GM12878 (cell line): ENCODE results near the gene DDX4.

Experiments used
- CTCF ChIP-seq, 3 experiments: IDR thresholded peaks in 2 of 3; conservative IDR thresholded peaks in 1 of 3; 2 replicates each; pipeline ENCODE4 v1.5.1; 2011; ENCODE audit warnings: low read depth in 3 of 3, low read length in 3 of 3, mild to moderate bottlenecking in 3 of 3, control low read depth in 2 of 3, moderate library complexity in 2 of 3, inconsistent platforms in 1 of 3, mixed read lengths in 1 of 3; ENCODE audit not compliant: control insufficient read depth in 2 of 3, insufficient read depth in 1 of 3; ENCODE audit errors: extremely low read depth in 1 of 3
- EP300 ChIP-seq, 2 experiments: fragments of 150-350 bp in 1 of 2; IDR thresholded peaks; 2 replicates each; pipeline ENCODE4 v1.6.1; 2011 to 2012; ENCODE audit warnings: low read depth in 2 of 2, low read length in 2 of 2, borderline replicate concordance in 1 of 2, improper control_type of control experiment in 1 of 2, inconsistent platforms in 1 of 2; ENCODE audit not compliant: control insufficient read depth in 1 of 2
- GABPA ChIP-seq: IDR thresholded peaks from 2 replicates; pipeline ENCODE4 v1.6.1; 2014; ENCODE audit warnings: antibody characterized with exemption, low read depth, mild to moderate bottlenecking, inconsistent platforms
- KLF5 ChIP-seq: fragments of 450-650 bp; IDR thresholded peaks from 2 replicates; pipeline ENCODE4 v1.6.1; 2014; ENCODE audit warnings: mild to moderate bottlenecking; ENCODE audit not compliant: partially characterized antibody
- NRF1 ChIP-seq: conservative IDR thresholded peaks from 2 replicates; pipeline ENCODE4 v1.6.1; 2011; ENCODE audit warnings: mild to moderate bottlenecking, low read depth, low read length, improper control_type of control experiment
- SIX5 ChIP-seq: IDR thresholded peaks from 2 replicates; pipeline ENCODE4 v1.6.1; 2011; ENCODE audit warnings: mild to moderate bottlenecking, low read depth, low read length, moderate library complexity; ENCODE audit not compliant: severe bottlenecking
- USF2 ChIP-seq: IDR thresholded peaks from 2 replicates; pipeline ENCODE4 v1.6.1; 2011; ENCODE audit warnings: low read depth, low read length, improper control_type of control experiment, borderline replicate concordance
- TF ChIP-seq, protein P1 (sequence below): IDR thresholded peaks from 2 replicates; pipeline ENCODE4 v1.6.1; 2012; ENCODE audit warnings: mild to moderate bottlenecking, low read depth, low read length

- no peak for TF ChIP-seq EP300 (IDR thresholded peaks at IDR 0.05; ENCODE audit: borderline replicate concordance in 1 of 2, control insufficient read depth in 1 of 2, low read depth in 2 of 2, low read length in 2 of 2)
- no peak for TF ChIP-seq KLF5
- no peak for TF ChIP-seq CTCF (IDR thresholded peaks at IDR 0.05 in 2 of 3, conservative IDR thresholded peaks at IDR 0.05 in 1 of 3; ENCODE audit: control insufficient read depth in 2 of 3, extremely low read depth in 1 of 3, insufficient read depth in 1 of 3, low read depth in 3 of 3, low read length in 3 of 3)
- no peak for TF ChIP-seq USF2
- TF ChIP-seq GABPA: no peak
- TF ChIP-seq, protein P1, sequence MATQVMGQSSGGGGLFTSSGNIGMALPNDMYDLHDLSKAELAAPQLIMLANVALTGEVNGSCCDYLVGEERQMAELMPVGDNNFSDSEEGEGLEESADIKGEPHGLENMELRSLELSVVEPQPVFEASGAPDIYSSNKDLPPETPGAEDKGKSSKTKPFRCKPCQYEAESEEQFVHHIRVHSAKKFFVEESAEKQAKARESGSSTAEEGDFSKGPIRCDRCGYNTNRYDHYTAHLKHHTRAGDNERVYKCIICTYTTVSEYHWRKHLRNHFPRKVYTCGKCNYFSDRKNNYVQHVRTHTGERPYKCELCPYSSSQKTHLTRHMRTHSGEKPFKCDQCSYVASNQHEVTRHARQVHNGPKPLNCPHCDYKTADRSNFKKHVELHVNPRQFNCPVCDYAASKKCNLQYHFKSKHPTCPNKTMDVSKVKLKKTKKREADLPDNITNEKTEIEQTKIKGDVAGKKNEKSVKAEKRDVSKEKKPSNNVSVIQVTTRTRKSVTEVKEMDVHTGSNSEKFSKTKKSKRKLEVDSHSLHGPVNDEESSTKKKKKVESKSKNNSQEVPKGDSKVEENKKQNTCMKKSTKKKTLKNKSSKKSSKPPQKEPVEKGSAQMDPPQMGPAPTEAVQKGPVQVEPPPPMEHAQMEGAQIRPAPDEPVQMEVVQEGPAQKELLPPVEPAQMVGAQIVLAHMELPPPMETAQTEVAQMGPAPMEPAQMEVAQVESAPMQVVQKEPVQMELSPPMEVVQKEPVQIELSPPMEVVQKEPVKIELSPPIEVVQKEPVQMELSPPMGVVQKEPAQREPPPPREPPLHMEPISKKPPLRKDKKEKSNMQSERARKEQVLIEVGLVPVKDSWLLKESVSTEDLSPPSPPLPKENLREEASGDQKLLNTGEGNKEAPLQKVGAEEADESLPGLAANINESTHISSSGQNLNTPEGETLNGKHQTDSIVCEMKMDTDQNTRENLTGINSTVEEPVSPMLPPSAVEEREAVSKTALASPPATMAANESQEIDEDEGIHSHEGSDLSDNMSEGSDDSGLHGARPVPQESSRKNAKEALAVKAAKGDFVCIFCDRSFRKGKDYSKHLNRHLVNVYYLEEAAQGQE: no peak
- TF ChIP-seq SIX5: no peak
- TF ChIP-seq NRF1: no peak
Observed at GRCh38 chr5:55852503-55852902, 114.6 kb downstream of the DDX4 start.
